HEK293 (cell line): ENCODE measurements around the gene SPECC1L.

Source experiments
- CTCF ChIA-PET: fragments of 350-600 bp; formaldehyde crosslinking; extraction: SDS; loops from one replicate; lab custom pipeline; 2021; ENCODE audit warnings: antibody characterized with exemption; lab: Yijun Ruan, JAX
- POLR2A ChIA-PET: fragments of 300-600 bp; formaldehyde crosslinking; extraction: SDS; loops from one replicate; lab custom pipeline; 2020; ENCODE audit warnings: antibody characterized with exemption, inconsistent platforms; lab: Yijun Ruan, JAX
- H3K27ac ChIP-seq: fragments of 200-500 bp; sonication (Bioruptor generic); 2 replicates; pipeline ENCODE4 v1.5.1; 2014; ENCODE audit warnings: low read depth, low read length, control low read depth, inconsistent platforms; ENCODE audit errors: extremely low read depth
- H3K36me3 ChIP-seq, 2 experiments: fragments of 200-500 bp in 1 of 2; sonication (Bioruptor generic) in 1 of 2; 1 replicate in 1 of 2; 2 replicates in 1 of 2; pipeline ENCODE4 v1.5.1; 2014 to 2017; ENCODE audit warnings: inconsistent platforms in 2 of 2, low read length in 2 of 2; ENCODE audit not compliant: control insufficient read depth in 2 of 2, insufficient read depth in 1 of 2
- H3K4me1 ChIP-seq: fragments of 200-500 bp; sonication (Bioruptor generic); 2 replicates; pipeline ENCODE4 v1.5.1; 2014; ENCODE audit warnings: mild to moderate bottlenecking, low read length, inconsistent platforms; ENCODE audit not compliant: control insufficient read depth, insufficient read depth
- H3K4me3 ChIP-seq: 2 replicates; pipeline ENCODE4 v1.5.1; 2011; ENCODE audit warnings: low read depth, mild to moderate bottlenecking, control low read depth, low read length, moderate library complexity
- H3K9me3 ChIP-seq: fragments of 200-500 bp; sonication (Bioruptor generic); 2 replicates; pipeline ENCODE4 v1.5.1; 2014; ENCODE audit warnings: low read depth, low read length, inconsistent platforms; ENCODE audit not compliant: control insufficient read depth, insufficient read depth
- CTCF ChIP-seq: fragments of 450-650 bp; formaldehyde crosslinking; IDR thresholded peaks from 2 replicates; pipeline ENCODE4 v1.5.1; 2016; ENCODE audit warnings: missing biosample characterization, missing genetic modification characterization
- PRDM4 ChIP-seq: fragments of 450-650 bp; formaldehyde crosslinking; IDR thresholded peaks from 2 replicates; pipeline ENCODE4 v1.5.1; 2017; ENCODE audit warnings: missing biosample characterization, missing genetic modification characterization
- PRDM6 ChIP-seq: fragments of 450-650 bp; formaldehyde crosslinking; IDR thresholded peaks from 2 replicates; pipeline ENCODE4 v1.5.1; 2017; ENCODE audit warnings: missing biosample characterization, missing genetic modification characterization
- ZBTB21 ChIP-seq: fragments of 450-650 bp; formaldehyde crosslinking; IDR thresholded peaks from 2 replicates; pipeline ENCODE4 v1.5.1; 2017; ENCODE audit warnings: missing biosample characterization, missing genetic modification characterization
- ZIC2 ChIP-seq: fragments of 450-650 bp; formaldehyde crosslinking; IDR thresholded peaks from 2 replicates; pipeline ENCODE4 v1.5.1; 2016; ENCODE audit warnings: missing biosample characterization, missing genetic modification characterization
- ZNF223 ChIP-seq: fragments of 450-650 bp; formaldehyde crosslinking; IDR thresholded peaks from 2 replicates; pipeline ENCODE4 v1.5.1; 2016; ENCODE audit warnings: missing biosample characterization, missing genetic modification characterization
- ZNF391 ChIP-seq: fragments of 450-650 bp; formaldehyde crosslinking; IDR thresholded peaks from 2 replicates; pipeline ENCODE4 v1.5.1; 2016; ENCODE audit warnings: low read depth, missing biosample characterization, missing genetic modification characterization, borderline replicate concordance
- ZNF488 ChIP-seq: fragments of 450-650 bp; formaldehyde crosslinking; IDR thresholded peaks from 2 replicates; pipeline ENCODE4 v1.5.1; 2016; ENCODE audit warnings: missing biosample characterization, missing genetic modification characterization
- ZNF561 ChIP-seq: fragments of 450-650 bp; IDR thresholded peaks from 2 replicates; pipeline ENCODE4 v1.5.1; 2018; ENCODE audit warnings: missing biosample characterization, missing genetic modification characterization, borderline replicate concordance
- ZNF610 ChIP-seq: fragments of 450-650 bp; formaldehyde crosslinking; IDR thresholded peaks from 2 replicates; pipeline ENCODE4 v1.5.1; 2016; ENCODE audit warnings: missing biosample characterization, missing genetic modification characterization, borderline replicate concordance
- ZNF623 ChIP-seq: fragments of 450-650 bp; formaldehyde crosslinking; IDR thresholded peaks from 2 replicates; pipeline ENCODE4 v1.5.1; 2016; ENCODE audit warnings: missing biosample characterization, missing genetic modification characterization
- ZNF660 ChIP-seq: fragments of 450-650 bp; IDR thresholded peaks from 2 replicates; pipeline ENCODE4 v1.5.1; 2018; ENCODE audit warnings: missing biosample characterization, mild to moderate bottlenecking, missing genetic modification characterization
- ZSCAN16 ChIP-seq: fragments of 450-650 bp; formaldehyde crosslinking; IDR thresholded peaks from 2 replicates; pipeline ENCODE4 v1.5.1; 2016; ENCODE audit warnings: missing biosample characterization, missing genetic modification characterization
- TF ChIP-seq, protein P1 (sequence below): fragments of 450-650 bp; formaldehyde crosslinking; IDR thresholded peaks from 2 replicates; pipeline ENCODE4 v1.5.1; 2016; ENCODE audit warnings: missing biosample characterization, missing genetic modification characterization, borderline replicate concordance
- TF ChIP-seq, protein P2 (sequence below): fragments of 450-650 bp; formaldehyde crosslinking; IDR thresholded peaks from 2 replicates; pipeline ENCODE4 v1.5.1; 2017; ENCODE audit warnings: missing biosample characterization, mild to moderate bottlenecking, missing genetic modification characterization, moderate library complexity

Gene SPECC1L

DNA sequence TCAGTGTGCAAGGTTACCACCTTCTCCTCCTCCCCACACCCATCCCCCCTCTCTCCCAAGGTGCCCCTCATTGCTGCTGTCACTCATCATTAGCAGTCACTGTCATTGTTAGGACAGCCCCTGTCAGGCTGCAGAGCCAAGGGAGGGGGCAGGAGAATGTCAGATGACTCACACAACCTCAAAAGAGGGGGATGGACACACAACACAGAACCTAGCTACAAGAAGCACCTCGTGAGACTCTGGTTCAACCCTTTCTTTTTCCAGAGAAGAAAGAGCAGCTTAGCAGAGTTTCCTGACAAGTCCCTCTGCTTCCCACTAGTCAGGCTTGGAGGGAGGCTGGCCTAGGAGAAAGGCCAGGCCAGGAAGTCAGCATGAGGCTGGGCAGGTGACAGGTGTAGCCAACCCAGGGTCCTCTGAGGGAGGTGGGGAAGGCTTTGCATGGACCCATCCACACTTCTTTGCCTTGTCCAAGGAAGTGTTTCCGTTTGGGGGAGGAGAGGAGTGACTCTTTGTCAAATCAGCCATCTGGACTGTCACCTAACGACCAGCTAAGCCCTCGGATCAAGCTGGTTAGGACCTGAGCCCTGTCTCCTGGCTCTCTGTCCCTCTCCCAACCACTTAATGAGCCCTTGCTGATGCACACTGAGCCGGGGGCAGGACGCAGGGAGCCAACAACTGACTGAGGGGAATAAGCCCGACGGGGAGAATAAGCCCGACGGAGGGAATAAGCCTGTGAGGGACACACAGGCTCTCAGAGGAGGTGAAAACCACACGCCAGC, 175.0 kb downstream of the SPECC1L start (continued):
- no peak for TF ChIP-seq ZNF488 (tag by site-specific recombination)
- no peak for TF ChIP-seq ZNF660 (tag by site-specific recombination)
- TF ChIP-seq, protein P1, sequence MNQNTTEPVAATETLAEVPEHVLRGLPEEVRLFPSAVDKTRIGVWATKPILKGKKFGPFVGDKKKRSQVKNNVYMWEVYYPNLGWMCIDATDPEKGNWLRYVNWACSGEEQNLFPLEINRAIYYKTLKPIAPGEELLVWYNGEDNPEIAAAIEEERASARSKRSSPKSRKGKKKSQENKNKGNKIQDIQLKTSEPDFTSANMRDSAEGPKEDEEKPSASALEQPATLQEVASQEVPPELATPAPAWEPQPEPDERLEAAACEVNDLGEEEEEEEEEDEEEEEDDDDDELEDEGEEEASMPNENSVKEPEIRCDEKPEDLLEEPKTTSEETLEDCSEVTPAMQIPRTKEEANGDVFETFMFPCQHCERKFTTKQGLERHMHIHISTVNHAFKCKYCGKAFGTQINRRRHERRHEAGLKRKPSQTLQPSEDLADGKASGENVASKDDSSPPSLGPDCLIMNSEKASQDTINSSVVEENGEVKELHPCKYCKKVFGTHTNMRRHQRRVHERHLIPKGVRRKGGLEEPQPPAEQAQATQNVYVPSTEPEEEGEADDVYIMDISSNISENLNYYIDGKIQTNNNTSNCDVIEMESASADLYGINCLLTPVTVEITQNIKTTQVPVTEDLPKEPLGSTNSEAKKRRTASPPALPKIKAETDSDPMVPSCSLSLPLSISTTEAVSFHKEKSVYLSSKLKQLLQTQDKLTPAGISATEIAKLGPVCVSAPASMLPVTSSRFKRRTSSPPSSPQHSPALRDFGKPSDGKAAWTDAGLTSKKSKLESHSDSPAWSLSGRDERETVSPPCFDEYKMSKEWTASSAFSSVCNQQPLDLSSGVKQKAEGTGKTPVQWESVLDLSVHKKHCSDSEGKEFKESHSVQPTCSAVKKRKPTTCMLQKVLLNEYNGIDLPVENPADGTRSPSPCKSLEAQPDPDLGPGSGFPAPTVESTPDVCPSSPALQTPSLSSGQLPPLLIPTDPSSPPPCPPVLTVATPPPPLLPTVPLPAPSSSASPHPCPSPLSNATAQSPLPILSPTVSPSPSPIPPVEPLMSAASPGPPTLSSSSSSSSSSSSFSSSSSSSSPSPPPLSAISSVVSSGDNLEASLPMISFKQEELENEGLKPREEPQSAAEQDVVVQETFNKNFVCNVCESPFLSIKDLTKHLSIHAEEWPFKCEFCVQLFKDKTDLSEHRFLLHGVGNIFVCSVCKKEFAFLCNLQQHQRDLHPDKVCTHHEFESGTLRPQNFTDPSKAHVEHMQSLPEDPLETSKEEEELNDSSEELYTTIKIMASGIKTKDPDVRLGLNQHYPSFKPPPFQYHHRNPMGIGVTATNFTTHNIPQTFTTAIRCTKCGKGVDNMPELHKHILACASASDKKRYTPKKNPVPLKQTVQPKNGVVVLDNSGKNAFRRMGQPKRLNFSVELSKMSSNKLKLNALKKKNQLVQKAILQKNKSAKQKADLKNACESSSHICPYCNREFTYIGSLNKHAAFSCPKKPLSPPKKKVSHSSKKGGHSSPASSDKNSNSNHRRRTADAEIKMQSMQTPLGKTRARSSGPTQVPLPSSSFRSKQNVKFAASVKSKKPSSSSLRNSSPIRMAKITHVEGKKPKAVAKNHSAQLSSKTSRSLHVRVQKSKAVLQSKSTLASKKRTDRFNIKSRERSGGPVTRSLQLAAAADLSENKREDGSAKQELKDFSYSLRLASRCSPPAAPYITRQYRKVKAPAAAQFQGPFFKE (tag by site-specific recombination): no peak

- Histone ChIP-seq H3K36me3 (no peaks in the 10 kb centered on the region), H3K9me3 (no peaks in the 10 kb centered on the region)
- TF ChIP-seq ZNF610 (tag by site-specific recombination): no peak
- TF ChIP-seq ZNF561: no peak
- TF ChIP-seq PRDM6 (tag by site-specific recombination): no peak
- TF ChIP-seq ZNF391 (tag by site-specific recombination): no peak
- TF ChIP-seq, protein P2, sequence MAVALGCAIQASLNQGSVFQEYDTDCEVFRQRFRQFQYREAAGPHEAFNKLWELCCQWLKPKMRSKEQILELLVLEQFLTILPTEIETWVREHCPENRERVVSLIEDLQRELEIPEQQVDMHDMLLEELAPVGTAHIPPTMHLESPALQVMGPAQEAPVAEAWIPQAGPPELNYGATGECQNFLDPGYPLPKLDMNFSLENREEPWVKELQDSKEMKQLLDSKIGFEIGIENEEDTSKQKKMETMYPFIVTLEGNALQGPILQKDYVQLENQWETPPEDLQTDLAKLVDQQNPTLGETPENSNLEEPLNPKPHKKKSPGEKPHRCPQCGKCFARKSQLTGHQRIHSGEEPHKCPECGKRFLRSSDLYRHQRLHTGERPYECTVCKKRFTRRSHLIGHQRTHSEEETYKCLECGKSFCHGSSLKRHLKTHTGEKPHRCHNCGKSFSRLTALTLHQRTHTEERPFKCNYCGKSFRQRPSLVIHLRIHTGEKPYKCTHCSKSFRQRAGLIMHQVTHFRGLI: 0 out of 2 replicates have a peak, but pooled peaks have one; percentile 3
- TF ChIP-seq, all 188 proteins: peak for 1
- POLR2A ChIA-PET: no interaction called here
- CTCF ChIA-PET: no interaction called here
- no peak overlapping the region for H3K4me3 ChIP-seq
- no peak overlapping the region for H3K27ac ChIP-seq
- H3K4me1 ChIP-seq: no peaks in the 10 kb centered on the region; the same call in 1 of the 2 replicates
Observed at GRCh38 chr22:24446260-24446611, 175.6 kb downstream of the SPECC1L start.

- ChIA-PET CTCF (interaction anchor here (0.6 kb wide), 1 partner anchor 44 kb away, joined by 4 read pairs; no protein-coding TSS in a partner anchor), POLR2A (no interaction called here)
- no peaks in the 10 kb centered on the region for H3K9me3 ChIP-seq
- H3K27ac ChIP-seq: no peak overlapping the region
- no peaks in the 10 kb centered on the region for H3K4me1 ChIP-seq
- peak; percentile 24; the same call in 1 of the 2 replicates for TF ChIP-seq ZIC2 (tag by site-specific recombination)
- TF ChIP-seq ZBTB21 (tag by site-specific recombination): no peak
- no peak for TF ChIP-seq PRDM4 (tag by site-specific recombination)
- TF ChIP-seq ZSCAN16: no peak
- TF ChIP-seq CTCF (tag by site-specific recombination): no peak
- no peak for TF ChIP-seq ZNF223 (tag by site-specific recombination)
- TF ChIP-seq ZNF623 (tag by site-specific recombination): no peak
- H3K36me3 ChIP-seq: no peaks in the 10 kb centered on the region
- no peak overlapping the region for H3K4me3 ChIP-seq
Observed at GRCh38 chr22:24450610-24451009, 180.0 kb downstream of the SPECC1L start.
